ENCODE results near the gene MAPRE3.

GRCh38 chr2:27003007-27003406, 32.6 kb downstream of the MAPRE3 start:
- TF ChIP-seq, protein P1, sequence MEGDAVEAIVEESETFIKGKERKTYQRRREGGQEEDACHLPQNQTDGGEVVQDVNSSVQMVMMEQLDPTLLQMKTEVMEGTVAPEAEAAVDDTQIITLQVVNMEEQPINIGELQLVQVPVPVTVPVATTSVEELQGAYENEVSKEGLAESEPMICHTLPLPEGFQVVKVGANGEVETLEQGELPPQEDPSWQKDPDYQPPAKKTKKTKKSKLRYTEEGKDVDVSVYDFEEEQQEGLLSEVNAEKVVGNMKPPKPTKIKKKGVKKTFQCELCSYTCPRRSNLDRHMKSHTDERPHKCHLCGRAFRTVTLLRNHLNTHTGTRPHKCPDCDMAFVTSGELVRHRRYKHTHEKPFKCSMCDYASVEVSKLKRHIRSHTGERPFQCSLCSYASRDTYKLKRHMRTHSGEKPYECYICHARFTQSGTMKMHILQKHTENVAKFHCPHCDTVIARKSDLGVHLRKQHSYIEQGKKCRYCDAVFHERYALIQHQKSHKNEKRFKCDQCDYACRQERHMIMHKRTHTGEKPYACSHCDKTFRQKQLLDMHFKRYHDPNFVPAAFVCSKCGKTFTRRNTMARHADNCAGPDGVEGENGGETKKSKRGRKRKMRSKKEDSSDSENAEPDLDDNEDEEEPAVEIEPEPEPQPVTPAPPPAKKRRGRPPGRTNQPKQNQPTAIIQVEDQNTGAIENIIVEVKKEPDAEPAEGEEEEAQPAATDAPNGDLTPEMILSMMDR (IDR thresholded peaks at IDR 0.05): no peak
- TF ChIP-seq POLR2A (IDR thresholded peaks at IDR 0.05): no peak
